Keratinocyte (primary cell): ENCODE data around the gene ANGPTL2. TPM values are rescaled to one million over a fixed set of nuclear protein-coding genes. Genes with fewer than 3 reads are reported as not detected.
A peak's percentile ranks its signal among the peaks of the same experiment; 100 is the strongest.

Source experiments
- DNase-seq: peaks from one replicate; pipeline ENCODE4 v3.0.0-alpha.2; 2011; ENCODE audit warnings: low read depth, missing footprints, low spot score
- FAIRE-seq: peaks from 2 replicates; lab custom pipeline; 2011; peaks lifted over from hg19 to GRCh38; lab: Jason Lieb, UNC
- H2AFZ ChIP-seq: 2 replicates; pipeline ENCODE4 v1.6.0; 2012; ENCODE audit warnings: low read length, control low read depth, inconsistent platforms; ENCODE audit not compliant: control insufficient read depth
- H3K27ac ChIP-seq: 2 replicates; pipeline ENCODE4 v1.5.1; 2011; ENCODE audit warnings: low read length; ENCODE audit not compliant: control insufficient read depth, insufficient read depth
- H3K27me3 ChIP-seq: 3 replicates; pipeline ENCODE4 v1.6.0; 2011; ENCODE audit warnings: low read length; ENCODE audit not compliant: control insufficient read depth, insufficient read depth; ENCODE audit errors: extremely low read depth
- H3K36me3 ChIP-seq, 2 experiments: 2 replicates in 1 of 2; 3 replicates in 1 of 2; pipeline ENCODE4 v1.5.1; 2011; ENCODE audit warnings: low read length in 2 of 2, mild to moderate bottlenecking in 1 of 2; ENCODE audit not compliant: control insufficient read depth in 2 of 2, insufficient read depth in 2 of 2; ENCODE audit errors: extremely low read depth in 1 of 2
- H3K4me1 ChIP-seq: 3 replicates; pipeline ENCODE4 v1.5.1; 2011; ENCODE audit warnings: low read length; ENCODE audit not compliant: control insufficient read depth, insufficient read depth; ENCODE audit errors: extremely low read depth
- H3K4me2 ChIP-seq: 3 replicates; pipeline ENCODE4 v1.6.0; 2011; ENCODE audit warnings: low read depth, low read length; ENCODE audit not compliant: control insufficient read depth, insufficient read depth; ENCODE audit errors: extremely low read depth
- H3K4me3 ChIP-seq, 3 experiments: fragments of 200-600 bp in 1 of 3; sonication (generic) in 1 of 3; 2 replicates in 2 of 3; 3 replicates in 1 of 3; pipeline ENCODE4 v1.5.1; 2011 to 2016; ENCODE audit warnings: low read length in 3 of 3, mild to moderate bottlenecking in 3 of 3, control low read depth in 2 of 3, inconsistent platforms in 1 of 3, low read depth in 1 of 3, mixed read lengths in 1 of 3, mixed run types in 1 of 3, moderate library complexity in 1 of 3; ENCODE audit not compliant: control insufficient read depth in 2 of 3, insufficient read depth in 2 of 3; ENCODE audit errors: extremely low read depth in 1 of 3
- H3K79me2 ChIP-seq: 2 replicates; pipeline ENCODE4 v1.6.0; 2012; ENCODE audit warnings: low read length; ENCODE audit not compliant: control insufficient read depth, insufficient read depth
- H3K9ac ChIP-seq: 3 replicates; pipeline ENCODE4 v1.6.0; 2011; ENCODE audit warnings: low read length; ENCODE audit not compliant: control insufficient read depth, insufficient read depth; ENCODE audit errors: extremely low read depth
- H3K9me1 ChIP-seq: 3 replicates; pipeline ENCODE4 v1.6.0; 2011; ENCODE audit warnings: low read length; ENCODE audit not compliant: control insufficient read depth, insufficient read depth; ENCODE audit errors: extremely low read depth
- H3K9me3 ChIP-seq: 2 replicates; pipeline ENCODE4 v1.5.1; 2012; ENCODE audit warnings: low read depth, low read length; ENCODE audit not compliant: control insufficient read depth
- H4K20me1 ChIP-seq: 3 replicates; pipeline ENCODE4 v1.6.0; 2011; ENCODE audit warnings: low read length; ENCODE audit not compliant: control insufficient read depth, insufficient read depth; ENCODE audit errors: extremely low read depth
- EZH2 ChIP-seq: IDR thresholded peaks from one replicate; pipeline ENCODE4 v1.6.1; 2012; ENCODE audit warnings: inconsistent platforms, mild to moderate bottlenecking, low read length, moderate library complexity
- dilution Hi-C: fragments of 300-500 bp; cut with MboI; formaldehyde crosslinking; loops from one replicate; pipeline ENCODE4 v1.7.0; 2020; ENCODE audit warnings: low sequenced_read_pairs; ENCODE audit not compliant: extremely low pct_ligation_motif_present
- polyA plus RNA-seq, 5 experiments: library from polyadenylated mRNA; depleted of rRNA in 3 of 5; stranded (reverse) in 3 of 5; stranded (forward) in 1 of 5; unstranded in 1 of 5; fragments of >200 nt; gene quantifications; 1 replicate in 1 of 5; 2 replicates in 3 of 5; 3 replicates in 1 of 5; pipeline versions ENCODE4 v1.2.1 to v1.2.3, GENCODE V29; 2011 to 2012; ENCODE audit warnings: missing spikeins in 2 of 5, low read depth in 1 of 5, low replicate concordance in 1 of 5
- TF ChIP-seq, protein P1 (sequence below), 3 experiments: IDR thresholded peaks in 1 of 3; conservative IDR thresholded peaks in 1 of 3; optimal IDR thresholded peaks in 1 of 3; 2 replicates in 2 of 3; 3 replicates in 1 of 3; pipeline versions ENCODE3 to v1.5.1; 2011; ENCODE audit warnings: low read length in 3 of 3, mild to moderate bottlenecking in 3 of 3, moderate library complexity in 2 of 3, control low read depth in 1 of 3, inconsistent platforms in 1 of 3; ENCODE audit not compliant: insufficient read depth in 2 of 3; ENCODE audit errors: extremely low read depth in 1 of 3

The ANGPTL2 gene
- polyA plus RNA-seq, 1 donor (not counting 4 experiments of a cell fraction or from before 2014, with no cell fraction given): 0.18 TPM

DNA sequence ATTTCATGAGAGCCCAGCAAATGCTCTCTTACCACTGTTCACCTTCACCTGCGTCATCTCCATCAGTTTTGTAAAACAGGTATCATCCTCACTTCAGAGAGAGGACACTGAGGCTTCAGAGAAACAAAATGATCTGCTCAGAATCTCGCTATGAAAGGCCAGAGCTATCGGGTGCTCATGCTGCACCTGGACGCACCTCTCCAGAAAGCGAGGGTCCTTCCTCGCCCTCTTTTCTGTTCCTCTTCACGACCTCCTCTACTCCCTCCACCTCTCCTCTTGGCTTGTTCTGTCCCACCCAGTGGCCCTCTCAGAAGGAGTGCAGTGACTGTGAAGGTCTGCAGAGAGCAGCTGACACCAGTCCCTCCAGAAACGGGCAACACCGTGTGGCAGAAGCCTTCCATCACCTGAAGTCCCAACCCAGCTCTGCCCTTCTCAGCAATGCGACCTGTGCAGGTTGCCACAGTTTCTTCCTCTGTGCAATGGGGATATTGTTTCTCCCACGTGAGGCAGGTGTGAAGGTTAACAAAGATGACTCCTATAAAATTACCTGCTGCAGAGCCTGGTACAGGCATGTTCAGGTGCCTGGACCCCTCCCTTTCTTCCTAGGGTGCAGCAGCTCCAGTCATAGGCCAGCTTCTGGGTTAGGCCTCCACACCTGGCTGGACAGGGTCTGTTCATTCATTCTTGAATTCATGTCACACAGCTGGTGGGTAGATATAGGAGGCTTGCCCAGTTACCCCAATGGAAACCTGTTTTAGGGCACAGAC is 45.3 kb upstream of the ANGPTL2 start:
- DNase-seq: no peak
- FAIRE-seq: no peak
- no peak for TF ChIP-seq EZH2
- TF ChIP-seq, protein P1, sequence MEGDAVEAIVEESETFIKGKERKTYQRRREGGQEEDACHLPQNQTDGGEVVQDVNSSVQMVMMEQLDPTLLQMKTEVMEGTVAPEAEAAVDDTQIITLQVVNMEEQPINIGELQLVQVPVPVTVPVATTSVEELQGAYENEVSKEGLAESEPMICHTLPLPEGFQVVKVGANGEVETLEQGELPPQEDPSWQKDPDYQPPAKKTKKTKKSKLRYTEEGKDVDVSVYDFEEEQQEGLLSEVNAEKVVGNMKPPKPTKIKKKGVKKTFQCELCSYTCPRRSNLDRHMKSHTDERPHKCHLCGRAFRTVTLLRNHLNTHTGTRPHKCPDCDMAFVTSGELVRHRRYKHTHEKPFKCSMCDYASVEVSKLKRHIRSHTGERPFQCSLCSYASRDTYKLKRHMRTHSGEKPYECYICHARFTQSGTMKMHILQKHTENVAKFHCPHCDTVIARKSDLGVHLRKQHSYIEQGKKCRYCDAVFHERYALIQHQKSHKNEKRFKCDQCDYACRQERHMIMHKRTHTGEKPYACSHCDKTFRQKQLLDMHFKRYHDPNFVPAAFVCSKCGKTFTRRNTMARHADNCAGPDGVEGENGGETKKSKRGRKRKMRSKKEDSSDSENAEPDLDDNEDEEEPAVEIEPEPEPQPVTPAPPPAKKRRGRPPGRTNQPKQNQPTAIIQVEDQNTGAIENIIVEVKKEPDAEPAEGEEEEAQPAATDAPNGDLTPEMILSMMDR (optimal IDR thresholded peaks at IDR 0.05 in 1 of 3, IDR thresholded peaks at IDR 0.05 in 1 of 3, conservative IDR thresholded peaks at IDR 0.05 in 1 of 3; ENCODE audit: extremely low read depth in 1 of 3, insufficient read depth in 2 of 3, low read length in 3 of 3): no peak

GRCh38 chr9:127166651-127167524 is 44.5 kb upstream of the ANGPTL2 start:
- H3K9ac ChIP-seq: no peak overlapping the region
- H2AFZ ChIP-seq: peak overlapping the region; percentile 1
- H4K20me1 ChIP-seq: no peaks in the 10 kb centered on the region
- DNase-seq: peak; percentile 83
- peak overlapping the region; percentile 10 for H3K27ac ChIP-seq
- H3K9me3 ChIP-seq: no peaks in the 10 kb centered on the region
- TF ChIP-seq, protein P1 (optimal IDR thresholded peaks at IDR 0.05 in 1 of 3, IDR thresholded peaks at IDR 0.05 in 1 of 3, conservative IDR thresholded peaks at IDR 0.05 in 1 of 3; ENCODE audit: extremely low read depth in 1 of 3, insufficient read depth in 2 of 3, low read length in 3 of 3): no peak
- no peak for TF ChIP-seq EZH2
- H3K4me1 ChIP-seq: peaks cover 35% of the 10 kb centered on the region
- H3K36me3 ChIP-seq: no peaks in the 10 kb centered on the region
- peak; percentile 72 for FAIRE-seq
- no peaks in the 10 kb centered on the region for H3K79me2 ChIP-seq
- dilution Hi-C loops: no loop called here
- H3K4me3 ChIP-seq: no peak overlapping the region
- no peaks in the 10 kb centered on the region for H3K27me3 ChIP-seq
- no peaks in the 10 kb centered on the region for H3K9me1 ChIP-seq
- H3K4me2 ChIP-seq: peak overlapping the region; percentile 29

More for the DNA sequence above, 45.3 kb upstream of the ANGPTL2 start:
- Histone ChIP-seq H3K9me1 (no peaks in the 10 kb centered on the region), H3K27me3 (no peaks in the 10 kb centered on the region), H3K4me1 (peaks cover 26% of the 10 kb centered on the region), H3K36me3 (no peaks in the 10 kb centered on the region), H3K4me3 (no peak overlapping the region), H3K9me3 (no peaks in the 10 kb centered on the region), H4K20me1 (no peaks in the 10 kb centered on the region), H3K27ac (no peak overlapping the region), H3K9ac (no peak overlapping the region), H2AFZ (no peak overlapping the region), H3K4me2 (no peak overlapping the region), H3K79me2 (no peaks in the 10 kb centered on the region)
- dilution Hi-C loops: no loop called here
